T47D (cell line): ENCODE data around the gene DIO3.

Experiments
- DNase-seq, 2 experiments: peaks; one replicate each; pipeline versions ENCODE4 v3.0.0 to v3.0.0-alpha.2; 2011 to 2012; ENCODE audit warnings: low read depth in 1 of 2, low spot score in 1 of 2
- JUND ChIP-seq: IDR thresholded peaks from 2 replicates; pipeline ENCODE4 v1.6.1; 2012; ENCODE audit warnings: low read depth
- in situ Hi-C: cut with HindIII; loops from 2 replicates; pipeline ENCODE4 v1.10.0; 2016; ENCODE audit warnings: low sequenced_read_pairs, low pct_unique_long_range_greater_than_20kb

DIO3 gene

DNA sequence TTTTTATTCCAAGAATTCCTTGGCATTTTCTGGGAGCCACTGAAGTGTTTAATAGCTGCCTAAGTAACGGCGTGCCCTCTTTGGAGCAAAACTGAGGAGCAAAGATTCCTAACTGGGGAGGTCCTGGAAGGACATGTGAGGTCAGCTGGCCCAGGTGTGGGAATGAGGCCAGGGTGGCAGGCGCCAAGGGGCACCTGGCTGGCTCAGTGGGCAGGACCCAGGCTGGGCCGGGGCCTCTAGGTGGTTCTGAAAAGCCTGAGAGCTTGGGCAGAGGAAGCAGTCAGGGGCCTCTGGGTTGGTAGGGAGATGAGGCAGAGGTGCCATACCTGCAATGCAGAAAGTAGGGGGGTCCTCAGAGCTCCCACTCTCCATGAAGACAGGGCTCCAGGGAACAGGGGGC is 27.1 kb upstream of the DIO3 start:
- in situ Hi-C loops, result no loop called here
- no peak for TF ChIP-seq JUND

DNA sequence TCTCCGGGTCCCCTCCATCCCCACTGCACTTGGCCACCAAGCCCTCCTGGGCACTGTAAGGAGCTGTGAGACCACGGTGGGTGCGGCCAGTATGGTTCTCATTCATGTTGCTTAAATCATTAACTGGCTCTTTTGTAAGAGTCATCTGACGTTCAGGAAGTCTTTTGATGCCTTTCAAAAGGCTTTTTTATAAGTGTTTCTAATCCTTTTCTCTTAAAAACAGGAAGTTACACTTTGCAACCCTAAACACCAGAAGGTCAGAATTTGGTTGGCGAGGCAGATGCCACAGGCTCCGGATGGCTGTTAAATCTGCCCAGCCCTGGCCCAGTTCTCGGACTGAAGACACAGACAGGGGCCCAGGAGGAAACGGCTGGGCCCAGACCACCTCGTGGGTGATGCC is 26.1 kb upstream of the DIO3 start:
- no peak for DNase-seq
- in situ Hi-C loops, result no loop called here
- TF ChIP-seq JUND, result no peak

More for the DNA sequence above, 27.1 kb upstream of the DIO3 start:
- DNase-seq, result no peak

DNA sequence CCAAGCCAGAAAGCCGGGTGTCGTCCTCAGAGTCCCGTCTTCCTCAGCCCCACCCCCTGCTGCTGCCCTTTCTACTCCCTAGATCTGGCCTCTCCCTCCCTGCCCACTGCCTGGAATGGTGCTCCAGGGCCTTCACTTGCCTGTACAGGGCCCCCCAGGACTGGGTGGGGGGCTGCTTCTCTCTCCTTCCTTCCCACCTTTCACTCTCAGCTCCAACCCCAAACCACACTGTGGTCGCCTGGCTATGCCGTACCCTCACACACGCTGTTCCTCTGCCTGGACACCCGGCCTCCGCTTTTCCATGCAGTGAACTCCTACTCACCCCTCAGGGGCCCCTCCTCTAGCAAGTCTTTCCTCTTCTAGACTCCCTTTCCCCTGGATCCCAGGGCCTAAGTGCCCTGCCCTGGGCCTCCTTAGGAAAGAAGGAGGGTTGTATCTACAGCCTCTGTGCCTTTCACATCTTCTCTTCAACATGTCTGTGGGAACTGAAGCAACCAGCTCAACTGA is 25.5 kb upstream of the DIO3 start:
- DNase-seq, result no peak
- TF ChIP-seq JUND, result no peak
- in situ Hi-C loops, result no loop called here

DNA sequence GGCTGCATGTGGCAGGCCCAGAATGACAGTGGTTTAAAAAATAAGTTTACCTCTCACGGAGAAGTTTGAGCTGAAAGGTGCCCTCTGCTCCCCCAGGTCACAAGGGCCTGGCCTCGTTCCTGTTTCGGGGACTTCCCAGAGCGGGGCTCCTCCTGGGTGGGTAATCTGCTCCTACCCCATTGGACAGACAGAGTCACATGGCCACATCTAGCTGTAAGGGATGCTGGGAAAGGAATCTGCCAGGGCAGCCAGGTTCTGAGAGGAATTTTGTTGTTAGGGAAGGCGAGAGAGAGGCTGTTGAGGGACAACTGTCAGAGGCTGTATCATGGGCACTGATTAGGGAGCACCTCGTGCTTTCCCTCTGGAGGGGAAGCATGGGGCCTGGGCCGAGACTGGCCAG is 24.0 kb upstream of the DIO3 start:
- DNase-seq, result no peak
- no peak for TF ChIP-seq JUND
- in situ Hi-C loops, result no loop called here

DNA sequence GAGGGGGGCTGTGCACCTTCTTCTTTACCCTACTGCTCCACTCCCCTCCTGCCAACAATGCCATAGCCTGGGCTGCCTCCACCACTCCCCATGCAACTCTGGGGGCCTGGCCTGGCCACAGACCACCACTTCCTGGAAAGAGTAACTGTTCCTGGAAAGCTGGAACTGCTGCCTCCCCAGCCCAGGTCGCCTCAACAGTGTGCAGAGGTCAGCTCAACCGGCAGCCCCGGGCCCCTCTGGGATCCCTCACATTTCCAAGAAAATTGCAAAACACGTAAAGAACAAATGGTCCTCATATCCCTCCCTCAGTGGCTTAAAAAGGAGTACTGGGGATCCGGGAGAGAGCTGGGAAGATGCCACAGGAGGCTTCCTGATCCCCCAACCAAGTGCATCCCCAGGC is 22.4 kb upstream of the DIO3 start:
- no peak for TF ChIP-seq JUND
- no peak for DNase-seq
- in situ Hi-C loops, result no loop called here

DNA sequence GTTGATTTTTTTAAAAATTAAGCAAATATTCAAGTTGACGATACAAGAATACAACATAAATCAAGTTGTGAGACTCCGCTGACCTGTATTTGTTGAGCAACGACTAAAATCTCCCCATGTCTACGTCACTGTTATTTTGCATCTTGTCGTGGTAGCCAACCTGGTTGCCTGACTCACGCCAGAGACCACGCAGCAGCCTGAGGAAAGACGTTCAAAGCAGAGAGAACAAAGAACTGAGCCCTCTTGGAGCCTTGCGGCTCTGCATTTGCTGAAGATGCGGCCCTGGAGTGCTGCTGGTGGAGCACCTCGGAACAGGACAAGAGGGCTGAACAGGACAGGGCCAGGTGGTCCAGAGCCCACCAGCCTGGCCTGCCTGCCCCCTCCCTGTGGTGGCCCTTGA is 21.4 kb upstream of the DIO3 start:
- TF ChIP-seq JUND, result no peak

DNA sequence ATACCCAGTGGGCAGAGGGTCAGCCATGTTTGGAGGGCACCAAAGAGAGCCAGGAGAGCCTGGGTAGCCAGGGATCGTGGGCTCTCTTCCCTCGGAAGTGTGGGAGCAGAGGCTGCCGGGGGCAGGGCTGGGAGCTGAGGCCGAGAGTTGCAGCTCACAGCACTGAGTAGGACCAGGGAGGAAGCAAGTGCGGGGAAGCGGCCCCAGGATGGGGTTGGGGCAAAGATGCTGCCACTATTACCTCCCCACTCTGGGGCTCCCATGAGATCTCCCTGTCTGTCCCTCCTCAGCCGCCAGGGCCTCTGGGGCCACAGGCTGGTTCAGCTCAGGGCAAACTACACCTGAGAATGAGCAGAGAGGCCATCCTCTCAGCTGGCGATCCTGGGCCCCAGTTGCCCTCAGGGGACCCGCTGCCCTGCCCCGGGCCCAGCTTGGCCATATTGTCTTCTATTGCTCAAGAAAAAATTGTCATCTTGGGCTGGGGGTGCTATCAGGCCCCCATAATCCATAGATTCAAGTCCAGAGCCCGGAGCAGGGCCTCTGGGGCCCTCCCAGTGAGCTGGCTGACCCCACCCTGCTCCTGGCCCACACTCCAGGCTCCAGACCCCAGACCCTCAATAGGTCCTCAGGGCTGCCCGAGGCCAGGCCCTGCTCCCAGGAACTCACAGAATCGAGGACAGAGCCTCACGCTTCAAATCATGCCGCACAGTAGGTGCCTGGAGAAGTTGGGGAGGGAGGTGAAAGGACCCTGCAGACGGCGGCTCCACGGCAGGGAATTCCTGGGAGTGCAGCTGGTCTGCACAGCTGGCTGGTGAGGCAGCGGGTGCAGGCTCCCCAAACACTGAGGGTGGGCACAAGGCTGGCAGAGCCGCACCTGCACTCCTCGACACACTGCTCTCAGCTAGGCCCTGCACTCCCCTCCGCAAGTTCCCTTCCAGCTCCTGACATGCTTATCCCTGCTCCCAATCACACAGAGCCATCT is 20.5 kb upstream of the DIO3 start:
- no peak for DNase-seq
- in situ Hi-C loops, result no loop called here
- TF ChIP-seq JUND, result no peak

More for the DNA sequence above, 21.4 kb upstream of the DIO3 start:
- in situ Hi-C loops, result no loop called here
- DNase-seq, result no peak

DNA sequence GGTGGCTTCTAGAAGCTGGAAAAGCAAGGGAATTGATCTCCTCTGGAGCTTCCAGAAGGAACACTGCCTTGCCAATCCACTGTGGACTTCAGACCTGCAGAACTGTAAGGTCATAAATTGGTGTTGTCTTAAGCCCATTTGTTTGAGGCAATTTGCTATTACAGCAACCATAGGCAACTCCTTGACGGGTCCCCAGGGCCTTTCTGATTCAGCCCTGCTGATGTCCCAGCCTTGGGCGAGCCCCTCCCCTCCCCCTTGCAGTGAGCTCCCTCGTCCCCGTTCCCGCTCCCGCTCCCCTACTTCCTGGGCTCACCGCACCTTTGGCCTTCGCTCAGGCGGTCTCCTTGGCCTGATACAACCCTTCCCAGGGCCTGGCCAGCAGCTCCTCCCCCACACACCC is 18.9 kb upstream of the DIO3 start:
- TF ChIP-seq JUND, result no peak
- DNase-seq, result no peak
- in situ Hi-C loops, result no loop called here

DNA sequence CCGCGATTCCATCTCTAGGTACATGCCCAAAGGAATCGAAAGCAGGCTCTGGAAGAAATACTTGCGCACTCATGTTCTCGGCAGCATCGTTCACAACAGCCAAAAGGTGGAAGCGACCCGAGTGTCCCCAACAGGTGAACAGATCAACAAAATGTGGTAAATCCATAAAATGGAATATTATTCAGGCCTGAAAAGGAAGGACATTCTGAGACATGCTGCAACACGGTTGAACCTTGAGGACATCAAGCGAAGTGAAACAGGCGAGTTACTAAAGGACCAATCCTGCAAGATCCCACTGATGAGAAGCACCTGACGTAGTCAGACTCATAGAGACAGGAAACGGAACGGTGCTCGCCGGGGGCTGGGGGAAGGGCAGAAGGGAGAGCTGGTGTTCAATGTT is 17.5 kb upstream of the DIO3 start:
- no peak for TF ChIP-seq JUND
- in situ Hi-C loops, result no loop called here
- no peak for DNase-seq

DNA sequence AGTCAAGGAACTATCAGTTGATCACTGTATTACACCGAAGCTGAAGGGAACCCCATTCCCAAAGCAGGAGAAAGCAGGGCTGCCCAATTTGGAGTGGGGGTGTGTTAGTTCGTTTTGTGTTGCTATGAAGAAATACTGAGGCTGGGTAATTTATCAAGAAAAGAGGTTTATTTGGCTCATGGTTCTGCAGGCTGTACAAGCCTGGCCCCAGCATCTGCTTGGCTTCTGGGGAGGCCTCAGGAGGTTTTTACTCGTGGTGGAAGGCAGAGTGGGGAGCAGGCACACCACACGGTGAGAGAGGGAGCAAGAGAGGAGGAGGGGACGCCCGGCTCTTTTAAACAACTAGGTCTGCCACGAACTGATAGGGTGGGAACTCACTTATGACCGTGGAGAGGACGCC is 16.7 kb upstream of the DIO3 start:
- no peak for DNase-seq
- in situ Hi-C loops, result no loop called here
- TF ChIP-seq JUND, result no peak

DNA sequence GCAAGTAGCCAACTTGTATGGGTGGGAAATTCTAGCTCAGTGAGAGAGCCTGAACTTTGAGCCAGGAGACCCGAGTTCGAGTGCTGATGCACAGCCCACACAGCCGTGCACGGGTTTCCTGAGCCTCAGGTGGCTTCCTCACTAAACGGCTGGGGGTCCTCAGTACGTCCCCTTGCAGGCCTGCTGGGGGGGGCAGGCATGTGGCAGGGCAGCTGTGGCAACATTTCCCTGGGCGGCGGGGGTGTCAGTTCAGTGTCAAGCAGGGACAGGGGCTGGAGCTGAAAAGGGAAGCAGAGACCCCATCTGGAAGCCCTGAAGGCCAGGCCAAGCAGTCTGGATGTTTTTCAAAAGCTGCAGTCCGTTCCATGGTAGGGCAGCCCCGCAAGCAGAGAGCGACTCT is 14.6 kb upstream of the DIO3 start:
- in situ Hi-C loops, result no loop called here
- TF ChIP-seq JUND, result no peak
- DNase-seq, result no peak

DNA sequence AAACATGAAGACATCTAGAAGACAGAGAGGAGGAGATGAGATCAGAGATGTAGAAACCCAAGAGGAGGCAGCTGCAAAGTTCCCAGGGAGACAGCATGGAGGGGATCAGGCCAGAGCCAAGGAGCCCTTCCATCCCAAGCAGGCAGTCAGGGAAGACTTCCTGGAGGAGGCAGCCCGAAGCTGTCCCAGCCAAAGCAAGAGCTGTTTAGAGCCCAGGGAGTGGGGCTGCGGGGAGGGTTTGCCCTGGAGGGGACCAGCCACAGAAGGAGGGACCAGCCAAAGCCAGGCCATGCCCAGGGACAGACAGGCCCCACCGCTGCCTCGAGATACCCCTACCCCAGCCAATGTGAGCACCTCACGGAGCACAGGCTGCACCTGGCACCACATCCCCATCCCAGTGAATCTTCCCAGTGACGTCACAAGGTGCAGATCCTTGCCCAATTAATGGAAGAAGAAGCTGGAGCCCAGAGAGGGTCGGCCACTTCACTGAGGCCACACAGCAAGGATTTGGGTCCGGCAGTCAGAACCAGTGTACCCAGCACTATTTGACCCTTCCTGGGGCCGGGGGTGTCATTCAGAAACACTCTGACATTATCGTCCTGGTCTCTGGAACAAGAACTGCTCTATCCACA is 14.1 kb upstream of the DIO3 start:
- in situ Hi-C loops, result no loop called here
- TF ChIP-seq JUND, result no peak
- DNase-seq, result no peak
